H1 (cell line): ENCODE results near the gene RUSF1. TPM values are rescaled to one million over a fixed set of nuclear protein-coding genes. Genes with fewer than 3 reads are reported as not detected.

Experiments used
- CTCF ChIA-PET: fragments of 300-600 bp; sonication (Branson Sonifier 250); formaldehyde crosslinking; loops from one replicate; lab custom pipeline; 2021; ENCODE audit not compliant: partially characterized antibody; lab: Charles Lee
- POLR2A ChIA-PET: fragments of 300-600 bp; sonication (Branson Sonifier 250); formaldehyde crosslinking; loops from one replicate; lab custom pipeline; 2021; ENCODE audit warnings: inconsistent platforms; ENCODE audit not compliant: partially characterized antibody; lab: Charles Lee
- DNase-seq, 2 experiments: peaks; one replicate each; pipeline versions ENCODE4 v3.0.0 to v3.0.0-alpha.2; 2010 to 2022; ENCODE audit warnings: low spot score in 2 of 2, low read depth in 1 of 2, mixed read lengths in 1 of 2
- FAIRE-seq: peaks from 2 replicates; lab custom pipeline; 2011; peaks lifted over from hg19 to GRCh38; lab: Jason Lieb, UNC
- H2AFZ ChIP-seq: 2 replicates; pipeline ENCODE4 v1.8.1; 2012; ENCODE audit warnings: low read length, inconsistent platforms
- H2AK5ac ChIP-seq: 2 replicates; pipeline ENCODE4 v1.6.1; 2013; ENCODE audit warnings: low read depth, low read length
- H2BK120ac ChIP-seq: replicated peaks from 2 replicates; pipeline ENCODE3; 2013; ENCODE audit warnings: low read depth, low read length, inconsistent platforms
- H2BK12ac ChIP-seq: 2 replicates; pipeline ENCODE4 v1.6.1; 2013; ENCODE audit warnings: low read depth, low read length
- H2BK15ac ChIP-seq: 2 replicates; pipeline ENCODE4 v1.6.1; 2013; ENCODE audit warnings: low read length
- H2BK20ac ChIP-seq: 2 replicates; pipeline ENCODE4 v1.6.1; 2013; ENCODE audit warnings: low read length
- H2BK5ac ChIP-seq: 2 replicates; pipeline ENCODE4 v1.6.1; 2013; ENCODE audit warnings: low read depth, low read length
- H3K14ac ChIP-seq: 2 replicates; pipeline ENCODE4 v1.6.1; 2013; ENCODE audit warnings: inconsistent platforms; ENCODE audit not compliant: insufficient read length
- H3K18ac ChIP-seq: 2 replicates; pipeline ENCODE4 v1.6.1; 2013; ENCODE audit warnings: low read length; ENCODE audit errors: extremely low read depth
- H3K23ac ChIP-seq: 2 replicates; pipeline ENCODE4 v1.6.1; 2013; ENCODE audit warnings: inconsistent platforms; ENCODE audit not compliant: insufficient read length
- H3K23me2 ChIP-seq: 2 replicates; pipeline ENCODE4 v1.6.1; 2013; ENCODE audit warnings: low read depth, low read length
- H3K27ac ChIP-seq: 2 replicates; pipeline ENCODE4 v1.6.1; 2011; ENCODE audit warnings: low read depth, low read length, inconsistent platforms
- H3K27me3 ChIP-seq, 4 experiments: replicated peaks in 1 of 4; 1 replicate in 1 of 4; 2 replicates in 3 of 4; pipeline versions ENCODE4 v1.6.1 to v1.8.1; 2011 to 2013; ENCODE audit warnings: low read length in 3 of 4, mild to moderate bottlenecking in 3 of 4, inconsistent platforms in 2 of 4, mixed read lengths in 2 of 4, moderate library complexity in 1 of 4; ENCODE audit not compliant: control insufficient read depth in 3 of 4, insufficient read depth in 3 of 4; ENCODE audit errors: extremely low read depth in 1 of 4
- H3K36me3 ChIP-seq, 4 experiments: 2 replicates each; pipeline versions ENCODE4 v1.6.1 to v1.8.1; 2011 to 2013; ENCODE audit warnings: mild to moderate bottlenecking in 4 of 4, low read length in 3 of 4, moderate library complexity in 2 of 4, control low read depth in 1 of 4, inconsistent platforms in 1 of 4; ENCODE audit not compliant: insufficient read depth in 4 of 4, control insufficient read depth in 2 of 4
- H3K4ac ChIP-seq: replicated peaks from 2 replicates; pipeline ENCODE3; 2013; ENCODE audit warnings: low read length, low read depth, mixed read lengths, inconsistent platforms; ENCODE audit not compliant: insufficient read length
- H3K4me1 ChIP-seq, 4 experiments: replicated peaks in 1 of 4; 1 replicate in 1 of 4; 2 replicates in 3 of 4; pipeline versions ENCODE4 v1.6.1 to v1.8.1; 2011 to 2013; ENCODE audit warnings: low read length in 3 of 4, inconsistent platforms in 2 of 4, mixed read lengths in 1 of 4; ENCODE audit not compliant: insufficient read depth in 4 of 4, control insufficient read depth in 3 of 4
- H3K4me2 ChIP-seq, 2 experiments: 2 replicates each; pipeline versions ENCODE4 v1.6.1 to v1.8.1; 2011 to 2013; ENCODE audit warnings: low read depth in 2 of 2, low read length in 2 of 2, control low read depth in 1 of 2, inconsistent platforms in 1 of 2, mild to moderate bottlenecking in 1 of 2; ENCODE audit not compliant: insufficient read depth in 1 of 2
- H3K4me3 ChIP-seq, 4 experiments: fragments of 200-600, 300-600 bp in 1 of 4; sonication (generic), shearing (Covaris generic), sonication (Bioruptor Twin) in 1 of 4; 2 replicates each; pipeline versions ENCODE4 v1.5.1 to v1.8.1; 2011 to 2016; ENCODE audit warnings: low read length in 4 of 4, low read depth in 3 of 4, control low read depth in 2 of 4, inconsistent platforms in 2 of 4, mild to moderate bottlenecking in 2 of 4, mixed read lengths in 1 of 4, moderate library complexity in 1 of 4; ENCODE audit not compliant: insufficient read depth in 2 of 4; ENCODE audit errors: extremely low read depth in 1 of 4
- H3K56ac ChIP-seq: replicated peaks from 2 replicates; pipeline ENCODE3; 2013; ENCODE audit warnings: low read depth, mild to moderate bottlenecking, mixed read lengths, low read length, inconsistent platforms; ENCODE audit not compliant: insufficient read length
- H3K79me1 ChIP-seq: 2 replicates; pipeline ENCODE4 v1.6.1; 2013; ENCODE audit warnings: low read depth, low read length, control low read depth
- H3K79me2 ChIP-seq, 2 experiments: 2 replicates each; pipeline versions ENCODE4 v1.6.1 to v1.8.1; 2012 to 2013; ENCODE audit warnings: low read length in 2 of 2, mild to moderate bottlenecking in 2 of 2, inconsistent platforms in 1 of 2; ENCODE audit not compliant: insufficient read depth in 2 of 2, control insufficient read depth in 1 of 2
- H3K9ac ChIP-seq, 4 experiments: replicated peaks in 1 of 4; 1 replicate in 1 of 4; 2 replicates in 3 of 4; pipeline versions ENCODE4 v1.6.1 to v1.8.1; 2011 to 2013; ENCODE audit warnings: low read depth in 3 of 4, low read length in 3 of 4, control low read depth in 2 of 4, mild to moderate bottlenecking in 2 of 4, moderate library complexity in 2 of 4, inconsistent platforms in 1 of 4; ENCODE audit errors: extremely low read depth in 1 of 4
- H3K9me3 ChIP-seq, 2 experiments: 2 replicates each; pipeline versions ENCODE4 v1.6.1 to v1.8.1; 2012 to 2013; ENCODE audit warnings: mild to moderate bottlenecking in 2 of 2, moderate library complexity in 2 of 2, control low read depth in 1 of 2, inconsistent platforms in 1 of 2, low read depth in 1 of 2, low read length in 1 of 2, mixed read lengths in 1 of 2; ENCODE audit not compliant: insufficient read depth in 2 of 2
- H4K20me1 ChIP-seq, 2 experiments: replicated peaks in 1 of 2; 2 replicates each; pipeline versions ENCODE3 to v1.8.1; 2011 to 2013; ENCODE audit warnings: inconsistent platforms in 2 of 2, low read length in 2 of 2, mild to moderate bottlenecking in 1 of 2; ENCODE audit not compliant: insufficient read depth in 2 of 2, control insufficient read depth in 1 of 2
- H4K5ac ChIP-seq: 2 replicates; pipeline ENCODE4 v1.6.1; 2013; ENCODE audit warnings: low read length, low read depth, mixed read lengths, inconsistent platforms; ENCODE audit not compliant: insufficient read length
- H4K8ac ChIP-seq: 2 replicates; pipeline ENCODE4 v1.8.0; 2013; ENCODE audit warnings: mild to moderate bottlenecking, moderate library complexity, low read length, inconsistent platforms; ENCODE audit not compliant: insufficient read depth; ENCODE audit errors: extremely low read depth
- H4K91ac ChIP-seq: replicated peaks from 2 replicates; pipeline ENCODE3; 2013; ENCODE audit warnings: low read length, mixed read lengths, inconsistent platforms; ENCODE audit not compliant: insufficient read length
- CBX5 ChIP-seq: fragments of 300-800, 300-1000 bp; sonication (generic); IDR thresholded peaks from 2 replicates; pipeline ENCODE4 v1.7.1; 2016; ENCODE audit warnings: antibody characterized with exemption, low read length, low read depth
- KDM5A ChIP-seq: fragments of 200-600 bp; IDR thresholded peaks from 2 replicates; pipeline ENCODE4 v1.7.1; 2012; ENCODE audit warnings: mild to moderate bottlenecking, low read length, inconsistent platforms, mixed read lengths
- NRF1 ChIP-seq: IDR thresholded peaks from 2 replicates; pipeline ENCODE4 v1.6.1; 2011; ENCODE audit warnings: mild to moderate bottlenecking, low read depth, low read length, improper control_type of control experiment
- POLR2AphosphoS5 ChIP-seq: IDR thresholded peaks from 2 replicates; pipeline ENCODE4 v1.6.1; 2011; ENCODE audit warnings: low read depth, low read length
- RXRA ChIP-seq: IDR thresholded peaks from 2 replicates; pipeline ENCODE4 v1.6.1; 2011; ENCODE audit warnings: low read depth, mild to moderate bottlenecking, low read length, moderate library complexity; ENCODE audit not compliant: insufficient read depth
- SIN3A ChIP-seq, 2 experiments: IDR thresholded peaks in 1 of 2; conservative IDR thresholded peaks in 1 of 2; 2 replicates each; pipeline ENCODE4 v1.6.1; 2011 to 2012; ENCODE audit warnings: low read length in 2 of 2, improper control_type of control experiment in 1 of 2, low read depth in 1 of 2, mild to moderate bottlenecking in 1 of 2
- TEAD4 ChIP-seq: IDR thresholded peaks from 2 replicates; pipeline ENCODE4 v1.6.1; 2012; ENCODE audit warnings: low read depth, low read length, inconsistent platforms, mixed read lengths
- WGBS, 2 experiments: shearing (Covaris generic) in 1 of 2; methylation state at CpG; one replicate each; pipeline versions ENCODE4 v1.1.6 to v1.1.7; 2013 to 2015; ENCODE audit warnings: low lambda C conversion rate in 2 of 2, mixed read lengths in 2 of 2, inconsistent platforms in 1 of 2, low coverage in 1 of 2, missing lambda C conversion rate in 1 of 2; ENCODE audit not compliant: insufficient replicate concordance in 2 of 2, insufficient coverage in 1 of 2, insufficient read length in 1 of 2; ENCODE audit errors: extremely low coverage in 1 of 2, missing lambda C conversion rate in 1 of 2; 5-methylcytosine and 5-hydroxymethylcytosine counted together
- polyA plus RNA-seq, 7 experiments: library from polyadenylated mRNA; depleted of rRNA in 3 of 7; stranded (reverse) in 5 of 7; unstranded in 2 of 7; fragments of >200 nt in 5 of 7; fragments of 200-250 nt in 2 of 7; gene quantifications; 1 replicate in 5 of 7; 2 replicates in 1 of 7; 4 replicates in 1 of 7; pipeline versions ENCODE4 v1.2.1 to v1.2.3, GENCODE V29; 2011 to 2013; ENCODE audit warnings: missing spikeins in 2 of 7, mixed read lengths in 2 of 7
- total RNA-seq: library from RNA; stranded (reverse); fragmentation: NEBNext Ultra II Directional; extraction: Animal tissue kit (Norgen Biotek cat#: 25700); gene quantifications from 2 replicates; pipeline ENCODE4 v1.2.1, GENCODE V29; 2021
- TF ChIP-seq, protein P1 (sequence below): IDR thresholded peaks from 2 replicates; pipeline ENCODE4 v1.6.1; 2012; ENCODE audit warnings: inconsistent platforms

Gene RUSF1
- total and polyA plus RNA-seq, 2 of the 8 experiments (the other 6 are each of a cell fraction or from before 2014, with no cell fraction given) = 22.5 to 33.7 TPM

GRCh38 chr16:31513126-31513525 lies 4.9 kb upstream of the RUSF1 start:
- no peak overlapping the region for H3K18ac ChIP-seq
- TF ChIP-seq KDM5A (no peak), CBX5 (no peak), SIN3A (conservative IDR thresholded peaks at IDR 0.05 in 1 of 2, IDR thresholded peaks at IDR 0.05 in 1 of 2; ENCODE audit: low read depth in 1 of 2, low read length in 2 of 2) (no peak), TEAD4 (no peak), POLR2AphosphoS5 (no peak), RXRA (no peak), NRF1 (no peak)
- TF ChIP-seq, protein P1, sequence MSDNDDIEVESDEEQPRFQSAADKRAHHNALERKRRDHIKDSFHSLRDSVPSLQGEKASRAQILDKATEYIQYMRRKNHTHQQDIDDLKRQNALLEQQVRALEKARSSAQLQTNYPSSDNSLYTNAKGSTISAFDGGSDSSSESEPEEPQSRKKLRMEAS = no peak
- TF ChIP-seq, all 59 proteins: peak for 0
- H2BK15ac ChIP-seq = no peak overlapping the region
- no peak overlapping the region for H3K9ac ChIP-seq
- H4K91ac ChIP-seq = no peak overlapping the region
- no peak overlapping the region for H3K4ac ChIP-seq
- no peaks in the 10 kb centered on the region for H3K9me3 ChIP-seq
- DNase-seq = no peak
- FAIRE-seq = no peak
- no peaks in the 10 kb centered on the region for H3K27me3 ChIP-seq
- ChIA-PET POLR2A (interaction anchor here (0.6 kb wide), 1 partner anchor 263 kb away, joined by 4 read pairs; no protein-coding TSS in a partner anchor), CTCF (interaction anchor here (1.2 to 1.6 kb wide), 2 partner anchors 35 to 195 kb away, joined by 3 read pairs; no protein-coding TSS in a partner anchor)
- no peak overlapping the region for H3K23ac ChIP-seq
- H3K27ac ChIP-seq = no peak overlapping the region
- H3K23me2 ChIP-seq = no peaks in the 10 kb centered on the region
- H3K56ac ChIP-seq = no peak overlapping the region
- H2AFZ ChIP-seq = no peak overlapping the region
- no peaks in the 10 kb centered on the region for H3K79me1 ChIP-seq
- no peaks in the 10 kb centered on the region for H4K20me1 ChIP-seq
- H3K4me1 ChIP-seq = peaks cover 0 to 4% (median 2%) of the 10 kb centered on the region in 4 experiments; a peak in 3 of 7 replicates
- no peaks in the 10 kb centered on the region for H3K36me3 ChIP-seq
- H3K79me2 ChIP-seq = no peaks in the 10 kb centered on the region
- no peak overlapping the region for H2BK20ac ChIP-seq
- H4K5ac ChIP-seq = no peak overlapping the region
- no peak overlapping the region for H4K8ac ChIP-seq
- 82% methylated on average over 6 of the region's 6 CpGs; no CpG with 5 or more reads in 1 of the 2 experiments for WGBS, 2 experiments
- no peak overlapping the region for H2BK5ac ChIP-seq
- H2BK120ac ChIP-seq = no peak overlapping the region
- no peak overlapping the region for H3K4me3 ChIP-seq
- H2AK5ac ChIP-seq = no peak overlapping the region
- H3K14ac ChIP-seq = no peak overlapping the region
- H3K4me2 ChIP-seq = no peak overlapping the region
- no peak overlapping the region for H2BK12ac ChIP-seq
